CD4-positive, alpha-beta T cell treated with Interleukin-15 for 1 hour (primary cell): Measurements from ENCODE around the gene OXCT2.
"Not testable (repeated sequence)": the region's sequence is repeated elsewhere in the genome, so short reads cannot be mapped to it uniquely, and the experiment has no call there.

Source experiments
- DNase-seq: peaks from one replicate; pipeline ENCODE4 v3.0.0-alpha.2; 2020

OXCT2 gene

GRCh38 chr1:39771022-39771532 lies at the start of gene OXCT2:
Gene OXCT2 (minus strand): TSS chr1:39771348. CDS start chr1:39771255, 93 bp downstream.
- DNase-seq = not testable (repeated sequence)

DNA sequence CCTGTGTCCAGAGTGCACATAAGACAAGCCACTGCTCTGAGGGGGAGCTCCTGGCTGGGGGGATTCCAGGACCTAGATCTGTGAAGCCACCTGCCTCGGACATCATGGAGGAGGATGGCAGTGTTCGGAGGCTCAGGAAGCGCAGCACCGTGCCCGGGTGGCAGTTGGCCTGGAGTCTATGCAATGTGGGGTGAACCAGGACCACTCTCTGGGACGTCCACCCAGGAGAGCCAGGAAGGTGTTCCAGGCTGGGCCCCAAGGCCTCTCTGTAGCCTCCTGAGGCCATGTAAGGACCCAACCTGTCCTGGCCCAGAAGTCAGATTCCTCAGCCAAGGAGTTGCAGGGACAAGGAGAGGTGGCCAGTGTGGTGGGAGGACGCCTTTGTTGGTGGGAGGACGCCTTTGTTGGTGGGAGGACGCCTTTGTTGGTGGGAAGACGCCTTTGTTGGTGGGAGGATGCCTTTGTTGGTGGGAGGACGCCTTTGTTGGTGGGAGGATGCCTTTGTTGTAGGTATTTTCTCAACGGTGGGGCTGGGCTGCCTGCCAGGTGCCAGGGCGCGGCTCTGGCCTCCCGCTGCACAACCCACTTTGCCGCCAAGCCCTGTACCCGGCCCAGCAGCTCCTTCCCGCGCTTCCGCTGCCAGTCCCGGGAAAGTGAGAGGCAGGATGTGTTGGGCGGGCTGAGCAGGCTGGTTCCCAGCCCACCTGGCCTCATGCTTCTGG lies 48.1 kb upstream of the OXCT2 start:
- no peak for DNase-seq

DNA sequence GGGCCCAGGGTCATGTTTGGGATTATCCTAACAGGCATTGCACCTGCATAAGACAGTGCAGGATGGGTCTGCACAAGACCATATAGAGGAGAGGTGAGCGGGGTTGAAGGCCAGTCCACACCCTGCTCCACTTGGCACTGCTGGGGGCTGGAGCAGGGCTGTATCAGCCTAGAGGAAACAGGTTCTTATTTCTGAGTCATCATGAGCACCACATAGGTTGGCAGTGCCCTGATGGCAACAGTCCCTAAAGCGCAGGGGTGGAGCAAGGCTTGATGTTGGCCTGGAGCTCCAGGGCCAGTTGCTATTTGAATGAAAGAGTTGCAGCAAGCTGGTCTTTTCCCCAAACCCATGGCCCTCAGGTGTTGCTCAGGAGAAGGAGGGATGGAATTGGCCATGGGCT lies 47.3 kb upstream of the OXCT2 start:
- no peak for DNase-seq

GRCh38 chr1:39817091-39817932 lies 46.2 kb upstream of the OXCT2 start:
- DNase-seq = peak; percentile 84

GRCh38 chr1:39816415-39817090 lies 45.4 kb upstream of the OXCT2 start:
- DNase-seq = peak; percentile 63

DNA sequence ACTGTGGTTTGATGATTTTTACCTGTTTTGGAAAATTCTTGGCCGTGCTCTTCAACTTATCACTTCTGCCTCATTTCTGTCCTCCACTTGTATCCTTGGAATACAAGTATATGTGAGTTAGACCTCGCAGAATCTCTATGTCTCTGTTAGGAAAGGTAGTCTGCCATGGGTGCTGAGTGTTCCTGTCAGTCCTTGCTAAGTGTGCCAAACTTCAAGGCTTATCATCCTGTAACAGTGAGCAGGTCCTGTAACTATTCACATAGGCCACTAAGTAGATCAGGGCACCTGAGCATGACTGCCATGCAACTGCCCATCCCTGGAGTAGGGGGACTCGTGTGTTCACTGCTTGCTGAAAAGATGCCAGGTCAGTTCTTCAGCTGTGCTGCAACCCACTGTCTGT lies 41.8 kb upstream of the OXCT2 start:
- no peak for DNase-seq

DNA sequence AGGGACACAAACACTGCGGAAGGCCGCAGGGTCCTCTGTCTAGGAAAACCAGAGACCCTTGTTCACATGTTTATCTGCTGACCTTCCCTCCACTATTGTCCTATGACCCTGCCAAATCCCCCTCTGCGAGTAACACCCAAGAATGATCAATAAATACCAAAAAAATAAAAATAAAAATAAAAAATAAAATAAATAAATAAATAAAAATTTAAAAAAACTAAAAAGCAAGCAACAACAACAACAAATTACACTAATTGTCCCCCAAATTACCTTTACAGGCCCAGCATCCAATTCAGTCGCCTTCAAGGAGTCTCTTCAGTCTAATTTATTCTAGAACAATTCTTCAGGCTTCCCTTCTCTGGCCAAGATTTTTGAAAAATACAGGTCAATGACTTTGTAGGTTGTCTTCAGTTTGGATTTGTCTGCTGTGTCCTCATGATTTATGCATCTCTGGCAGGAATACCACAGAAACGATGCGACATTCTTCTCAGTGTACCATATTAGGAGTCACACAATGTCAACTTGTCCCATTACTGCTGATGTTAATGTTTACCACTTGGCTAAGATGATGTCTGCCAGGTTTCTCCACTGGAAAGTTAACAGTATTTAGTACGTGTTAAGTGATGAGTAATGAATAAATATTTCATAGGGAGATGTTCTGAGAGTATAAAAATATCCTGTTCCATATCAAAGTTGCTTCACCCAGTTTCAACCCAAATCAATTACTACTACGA lies 37.8 kb upstream of the OXCT2 start:
- no peak for DNase-seq

- no peak for DNase-seq
Measured at GRCh38 chr1:39805385-39805784, 34.2 kb upstream of the OXCT2 start.

GRCh38 chr1:39802496-39803260 lies 31.5 kb upstream of the OXCT2 start:
- no peak for DNase-seq

- DNase-seq = no peak
Measured at GRCh38 chr1:39800471-39800835, 29.3 kb upstream of the OXCT2 start.

- peak; percentile 56 for DNase-seq
Measured at GRCh38 chr1:39799770-39800470, 28.8 kb upstream of the OXCT2 start.

DNA sequence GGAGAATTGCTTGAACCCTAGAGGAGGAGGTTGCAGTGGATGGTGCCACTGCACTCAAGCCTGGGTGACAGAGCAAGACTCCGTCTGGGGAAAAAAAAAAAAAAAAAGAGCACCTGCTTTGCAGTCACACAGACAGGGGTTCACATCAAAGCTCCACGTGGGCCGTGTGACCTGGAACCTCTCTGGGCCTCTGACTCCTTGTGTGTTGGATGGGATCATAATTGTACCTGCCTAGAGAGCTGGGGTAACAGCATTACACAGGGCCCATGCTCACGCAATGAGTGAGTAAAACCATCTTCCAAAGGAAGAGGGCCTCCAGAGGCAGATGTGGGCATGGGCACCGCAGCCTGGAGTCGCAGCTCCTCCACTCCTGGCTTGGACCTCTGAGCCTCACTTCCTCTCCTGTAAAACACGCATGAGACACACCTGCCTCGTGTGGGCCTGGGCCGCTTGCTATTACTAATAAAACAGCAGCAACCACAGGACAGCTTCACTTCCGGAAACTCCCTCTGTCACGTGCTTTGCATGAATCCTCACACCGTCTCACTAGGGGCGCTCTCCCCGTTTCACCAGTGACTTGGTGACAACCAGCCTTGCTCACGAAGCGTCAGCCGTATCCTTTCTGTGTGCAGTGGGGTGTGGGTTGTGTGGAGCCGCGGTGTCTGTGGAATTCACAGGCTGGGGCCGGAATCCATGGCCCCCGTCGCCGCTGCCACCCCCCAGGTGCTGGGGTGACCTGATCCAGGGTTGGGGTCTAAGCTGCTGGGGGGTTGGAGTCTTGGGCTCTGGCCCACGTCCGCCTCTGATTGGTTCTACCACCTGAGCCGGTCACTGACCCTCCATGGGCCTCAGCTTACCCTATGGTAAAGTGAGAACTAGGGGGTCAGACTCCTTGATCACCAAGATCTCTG lies 28.0 kb upstream of the OXCT2 start:
- peak; percentile 92 for DNase-seq

DNA sequence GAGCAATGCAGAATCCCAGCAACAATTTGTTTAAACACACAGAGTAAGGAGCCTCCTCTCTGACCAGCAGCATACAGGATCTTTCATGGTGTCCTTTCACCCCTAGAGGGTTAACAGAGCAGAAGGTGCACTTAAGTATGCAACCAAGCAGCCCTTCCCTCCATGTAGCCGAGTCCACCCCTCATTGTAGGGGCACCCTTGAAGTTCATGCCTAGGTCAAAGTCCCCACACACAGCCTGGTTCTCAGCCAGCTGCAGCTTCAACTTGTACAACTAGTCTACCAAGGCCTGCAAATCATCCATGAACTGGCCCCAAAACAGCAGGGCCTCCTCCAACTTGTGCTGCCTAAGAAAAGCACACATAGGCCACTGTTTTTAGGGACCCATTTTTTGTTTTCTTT lies 24.5 kb upstream of the OXCT2 start:
- DNase-seq = no peak

DNA sequence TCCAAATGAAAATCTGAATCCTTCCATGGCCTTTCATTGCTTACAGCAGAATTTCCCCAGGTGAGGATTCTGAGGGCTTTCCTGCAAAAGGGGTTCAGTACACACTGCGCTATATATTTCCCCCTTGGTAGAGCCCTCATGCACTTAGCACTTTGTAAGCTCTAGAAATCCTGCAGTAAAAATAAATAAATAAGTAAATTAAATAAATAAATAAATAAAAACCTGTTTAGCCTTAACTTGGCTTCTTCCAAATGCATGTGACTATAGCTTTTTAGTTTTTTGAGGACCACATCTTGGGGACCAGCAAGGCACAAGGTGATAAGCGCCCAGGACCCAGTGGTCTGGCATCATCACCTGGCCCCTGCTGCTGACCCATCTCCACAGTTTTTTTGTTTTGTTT lies 20.7 kb upstream of the OXCT2 start:
- no peak for DNase-seq

GRCh38 chr1:39789571-39790110 lies 18.5 kb upstream of the OXCT2 start:
- no peak for DNase-seq

DNA sequence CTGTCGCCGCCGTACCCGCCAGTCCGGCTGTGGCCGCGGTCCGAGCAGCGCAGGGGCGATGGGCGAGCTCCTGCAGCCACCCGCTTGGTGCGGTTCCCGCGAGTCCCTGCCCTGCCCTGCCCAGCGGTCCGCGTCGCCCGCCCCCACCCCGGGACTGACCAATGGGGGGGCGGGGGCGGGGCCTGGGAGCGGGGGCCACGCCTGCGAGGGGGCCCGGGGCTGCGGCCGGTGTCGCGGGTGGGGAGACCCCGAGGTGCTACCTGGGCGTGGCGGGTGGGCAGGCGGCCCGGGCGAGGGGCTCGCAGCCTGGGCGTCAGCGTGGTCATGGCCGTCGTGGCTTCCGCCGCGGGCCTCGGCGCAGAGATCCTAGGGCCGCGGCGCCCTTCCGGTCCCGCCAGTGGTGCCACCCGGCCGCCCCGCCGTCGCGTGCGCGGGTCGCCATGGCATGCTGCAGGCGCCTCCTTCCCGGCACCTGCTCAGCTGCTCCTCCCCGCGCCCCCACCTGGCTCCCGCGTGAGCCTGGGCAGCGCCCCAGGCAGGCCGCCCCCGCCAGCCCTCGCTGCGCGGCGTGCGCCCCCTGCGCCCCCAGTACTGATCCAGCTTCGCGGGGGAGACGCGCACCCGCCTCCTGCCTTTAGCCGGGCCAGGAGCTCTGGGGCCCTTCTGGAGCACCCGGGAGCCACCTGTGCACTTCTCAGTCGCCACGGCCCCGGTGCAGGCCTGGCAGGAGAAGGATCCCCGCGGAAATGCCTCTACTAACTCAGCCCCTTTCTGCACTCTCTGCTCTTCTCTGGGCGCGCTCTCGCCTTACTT lies 17.8 kb upstream of the OXCT2 start, which contains the start of gene BMP8B:
Gene BMP8B, minus strand, starts transcription at position 108 of the 813 bp plus-strand sequence. CDS start 380 bp downstream, outside the sequence.
- peak; percentile 60 for DNase-seq

- no peak for DNase-seq
Measured at GRCh38 chr1:39788426-39788757, 17.2 kb upstream of the OXCT2 start.

GRCh38 chr1:39787964-39788363 lies 16.8 kb upstream of the OXCT2 start:
- DNase-seq = not testable (repeated sequence)

DNA sequence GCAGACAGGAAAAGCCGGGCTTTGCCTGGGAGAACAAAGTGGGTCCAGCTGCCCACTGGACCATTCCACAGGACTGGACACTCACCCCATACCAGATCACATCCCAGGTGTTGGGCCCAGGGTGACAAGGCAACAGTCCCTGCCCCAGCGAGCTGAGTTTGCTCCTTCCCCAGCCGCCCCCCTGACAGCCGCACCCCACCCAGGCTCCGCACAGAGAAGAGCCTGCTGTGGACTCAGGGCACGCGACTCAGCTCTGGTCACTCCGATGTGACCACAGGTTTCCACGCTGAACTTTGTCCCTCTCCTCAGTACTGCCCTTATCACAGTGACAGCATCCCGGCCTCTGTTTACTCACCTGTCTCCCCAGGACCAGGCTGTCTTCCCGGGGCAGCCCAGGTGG lies 16.3 kb upstream of the OXCT2 start:
- no peak for DNase-seq
